ENCODE results near the gene TPCN1. TPM values are rescaled to one million over a fixed set of nuclear protein-coding genes. Genes with fewer than 3 reads are reported as not detected.

TPCN1 gene
- total RNA-seq, 1 experiment from 2014 or later: 19.0 TPM

DNA sequence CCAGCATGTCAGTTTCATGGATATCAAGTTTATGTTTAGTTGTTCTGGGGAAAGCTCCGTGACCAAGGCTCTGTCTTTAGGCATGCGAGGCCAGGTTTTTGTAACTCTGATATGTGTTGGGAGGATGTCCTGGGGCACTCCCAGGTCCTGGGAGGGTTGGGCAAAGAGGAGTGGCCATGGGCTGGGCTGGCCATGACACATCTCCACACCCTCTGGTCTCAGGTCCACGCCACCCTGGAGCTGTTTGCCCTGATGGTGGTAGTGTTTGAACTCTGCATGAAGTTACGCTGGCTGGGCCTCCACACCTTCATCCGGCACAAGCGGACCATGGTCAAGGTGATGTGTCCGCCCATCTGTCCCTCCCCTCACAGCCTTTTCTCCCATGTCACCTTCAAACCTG lies 46.4 kb downstream of the TPCN1 start:
- POLR2A ChIA-PET (ENCODE audit: unreplicated experiment): no interaction called here
- H3K9me2 ChIP-seq (replicated peaks; ENCODE audit: low read length): no peaks in the 10 kb centered on the region
- TF ChIP-seq EZH2 (IDR thresholded peaks at IDR 0.05; ENCODE audit: low read length, unreplicated experiment): no peak
- TF ChIP-seq, protein P1, sequence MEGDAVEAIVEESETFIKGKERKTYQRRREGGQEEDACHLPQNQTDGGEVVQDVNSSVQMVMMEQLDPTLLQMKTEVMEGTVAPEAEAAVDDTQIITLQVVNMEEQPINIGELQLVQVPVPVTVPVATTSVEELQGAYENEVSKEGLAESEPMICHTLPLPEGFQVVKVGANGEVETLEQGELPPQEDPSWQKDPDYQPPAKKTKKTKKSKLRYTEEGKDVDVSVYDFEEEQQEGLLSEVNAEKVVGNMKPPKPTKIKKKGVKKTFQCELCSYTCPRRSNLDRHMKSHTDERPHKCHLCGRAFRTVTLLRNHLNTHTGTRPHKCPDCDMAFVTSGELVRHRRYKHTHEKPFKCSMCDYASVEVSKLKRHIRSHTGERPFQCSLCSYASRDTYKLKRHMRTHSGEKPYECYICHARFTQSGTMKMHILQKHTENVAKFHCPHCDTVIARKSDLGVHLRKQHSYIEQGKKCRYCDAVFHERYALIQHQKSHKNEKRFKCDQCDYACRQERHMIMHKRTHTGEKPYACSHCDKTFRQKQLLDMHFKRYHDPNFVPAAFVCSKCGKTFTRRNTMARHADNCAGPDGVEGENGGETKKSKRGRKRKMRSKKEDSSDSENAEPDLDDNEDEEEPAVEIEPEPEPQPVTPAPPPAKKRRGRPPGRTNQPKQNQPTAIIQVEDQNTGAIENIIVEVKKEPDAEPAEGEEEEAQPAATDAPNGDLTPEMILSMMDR (conservative IDR thresholded peaks at IDR 0.05; ENCODE audit: low read depth, low read length): no peak
- TF ChIP-seq EZH2phosphoT487 (IDR thresholded peaks at IDR 0.05; ENCODE audit: borderline replicate concordance, low read length): no peak
- H3K27me3 ChIP-seq (ENCODE audit: low read length): no peaks in the 10 kb centered on the region
- no peak overlapping the region for H2AFZ ChIP-seq (ENCODE audit: low read length)
- CTCF ChIA-PET: no interaction called here
- no peaks in the 10 kb centered on the region for H3K79me2 ChIP-seq (ENCODE audit: low read length)
- no peak overlapping the region for H3K4me3 ChIP-seq (ENCODE audit: low read length)
- H3F3A ChIP-seq (ENCODE audit: low read length, unreplicated experiment): no peaks in the 10 kb centered on the region
- no peaks in the 10 kb centered on the region for H4K20me1 ChIP-seq (ENCODE audit: low read length)
- intact Hi-C loops (cut with micrococcal nuclease): no loop called here
- no peak overlapping the region for H3K27ac ChIP-seq (ENCODE audit: low read length)
- H3K9ac ChIP-seq (ENCODE audit: low read length): no peak overlapping the region
- peak; percentile 85 for ATAC-seq
- H3K9me3 ChIP-seq (ENCODE audit: low read length): no peaks in the 10 kb centered on the region
- DNase-seq: peak; percentile 18
- H3K36me3 ChIP-seq (ENCODE audit: low read depth, low read length): no peaks in the 10 kb centered on the region
- peaks cover 6% of the 10 kb centered on the region for H3K4me1 ChIP-seq (ENCODE audit: insufficient read depth, low read length)
- H3K4me2 ChIP-seq (ENCODE audit: low read length): no peak overlapping the region
- no TSS peak for BruUV-seq (replicated peaks)

DNA sequence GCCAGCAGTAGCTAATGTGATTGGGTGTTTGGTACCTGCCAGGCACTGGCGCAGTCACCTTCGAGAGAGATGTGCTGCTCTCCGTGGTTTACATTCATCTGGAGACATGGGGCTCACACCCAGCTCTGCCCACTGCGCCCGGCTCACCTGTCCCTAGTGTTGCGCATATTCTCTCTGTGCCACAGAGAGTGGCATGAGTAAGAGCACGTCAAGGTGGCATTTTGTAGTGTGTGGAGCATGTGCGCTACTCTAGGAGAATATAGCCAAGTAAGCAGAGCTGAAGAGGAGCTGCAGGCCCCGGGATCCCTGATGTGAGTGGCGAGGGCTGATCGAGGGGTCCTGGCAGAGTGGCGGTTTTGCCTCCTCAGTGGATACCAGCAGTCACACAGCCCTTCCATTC lies 46.9 kb downstream of the TPCN1 start:
- Histone ChIP-seq H3K79me2 (ENCODE audit: low read length) (no peaks in the 10 kb centered on the region), H3K36me3 (ENCODE audit: low read depth, low read length) (no peaks in the 10 kb centered on the region), H3K9me2 (replicated peaks; ENCODE audit: low read length) (no peaks in the 10 kb centered on the region), H3K9me3 (ENCODE audit: low read length) (no peaks in the 10 kb centered on the region), H3K4me3 (ENCODE audit: low read length) (no peak overlapping the region), H2AFZ (ENCODE audit: low read length) (no peak overlapping the region), H3K4me1 (ENCODE audit: insufficient read depth, low read length) (peaks cover 6% of the 10 kb centered on the region), H4K20me1 (ENCODE audit: low read length) (no peaks in the 10 kb centered on the region), H3K9ac (ENCODE audit: low read length) (no peak overlapping the region), H3K27ac (ENCODE audit: low read length) (no peak overlapping the region), H3K27me3 (ENCODE audit: low read length) (no peaks in the 10 kb centered on the region), H3K4me2 (ENCODE audit: low read length) (no peak overlapping the region), H3F3A (ENCODE audit: low read length, unreplicated experiment) (no peaks in the 10 kb centered on the region)
- BruUV-seq (replicated peaks): TSS peak; percentile 43
- ATAC-seq (no peak), DNase-seq (no peak)
- ChIA-PET POLR2A (ENCODE audit: unreplicated experiment) (no interaction called here), CTCF (no interaction called here)
- intact Hi-C loops (cut with micrococcal nuclease): no loop called here
- TF ChIP-seq, protein P1 (conservative IDR thresholded peaks at IDR 0.05; ENCODE audit: low read depth, low read length): no peak
- TF ChIP-seq EZH2 (IDR thresholded peaks at IDR 0.05; ENCODE audit: low read length, unreplicated experiment) (no peak), EZH2phosphoT487 (IDR thresholded peaks at IDR 0.05; ENCODE audit: borderline replicate concordance, low read length) (no peak)

DNA sequence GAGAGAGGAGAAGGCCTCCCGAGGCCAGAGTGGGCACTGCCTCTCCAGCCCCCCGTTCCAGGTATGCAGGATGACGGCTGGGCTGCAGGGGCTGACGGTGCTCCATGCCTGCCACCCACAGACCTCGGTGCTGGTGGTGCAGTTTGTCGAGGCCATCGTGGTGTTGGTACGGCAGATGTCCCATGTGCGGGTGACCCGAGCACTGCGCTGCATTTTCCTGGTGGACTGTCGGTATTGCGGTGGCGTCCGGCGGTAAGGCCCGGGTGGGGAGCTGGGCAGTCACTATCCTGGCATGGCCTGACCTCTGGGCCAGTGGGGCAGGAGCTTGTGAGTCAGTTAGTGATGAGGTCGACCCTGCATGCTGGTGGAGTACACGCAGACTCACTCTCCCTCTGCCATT lies 47.4 kb downstream of the TPCN1 start:
- Histone ChIP-seq H3K9me3 (ENCODE audit: low read length) (no peaks in the 10 kb centered on the region), H3K79me2 (ENCODE audit: low read length) (no peaks in the 10 kb centered on the region), H3K4me2 (ENCODE audit: low read length) (no peak overlapping the region), H3K9ac (ENCODE audit: low read length) (no peak overlapping the region), H3K27ac (ENCODE audit: low read length) (no peak overlapping the region), H3K27me3 (ENCODE audit: low read length) (no peaks in the 10 kb centered on the region), H3K4me3 (ENCODE audit: low read length) (no peak overlapping the region), H3K9me2 (replicated peaks; ENCODE audit: low read length) (no peaks in the 10 kb centered on the region), H3K36me3 (ENCODE audit: low read depth, low read length) (no peaks in the 10 kb centered on the region), H2AFZ (ENCODE audit: low read length) (no peak overlapping the region), H3F3A (ENCODE audit: low read length, unreplicated experiment) (no peaks in the 10 kb centered on the region), H3K4me1 (ENCODE audit: insufficient read depth, low read length) (peaks cover 5% of the 10 kb centered on the region), H4K20me1 (ENCODE audit: low read length) (no peaks in the 10 kb centered on the region)
- no peak for ATAC-seq
- POLR2A ChIA-PET (ENCODE audit: unreplicated experiment): no interaction called here
- intact Hi-C loops (cut with micrococcal nuclease): no loop called here
- no peak for DNase-seq
- TF ChIP-seq, protein P1 (conservative IDR thresholded peaks at IDR 0.05; ENCODE audit: low read depth, low read length): no peak
- no peak for TF ChIP-seq EZH2 (IDR thresholded peaks at IDR 0.05; ENCODE audit: low read length, unreplicated experiment)
- no peak for TF ChIP-seq EZH2phosphoT487 (IDR thresholded peaks at IDR 0.05; ENCODE audit: borderline replicate concordance, low read length)
- CTCF ChIA-PET: no interaction called here
- BruUV-seq (replicated peaks): no TSS peak

Measured in PC-3 (cell line).